GM12801 (cell line): ENCODE data around the gene TAOK2.

Experiments
- CTCF ChIP-seq: IDR thresholded peaks from one replicate; pipeline ENCODE4 v1.5.1; 2011; ENCODE audit warnings: control low read depth; ENCODE audit not compliant: insufficient read length; ENCODE audit errors: extremely low read depth

TAOK2 gene

GRCh38 chr16:29992344-29992967 lies 18.8 kb downstream of the TAOK2 start:
- no peak for TF ChIP-seq CTCF

GRCh38 chr16:29993191-29993902 lies 19.7 kb downstream of the TAOK2 start:
- TF ChIP-seq CTCF: no peak

GRCh38 chr16:29993903-29994599 lies 20.4 kb downstream of the TAOK2 start:
- TF ChIP-seq CTCF: no peak

- TF ChIP-seq CTCF: no peak
Measured at GRCh38 chr16:29994600-29995323, 21.1 kb downstream of the TAOK2 start.

- TF ChIP-seq CTCF: no peak
Measured at GRCh38 chr16:29995324-29995910, 21.7 kb downstream of the TAOK2 start, which contains the start of gene HIRIP3. TSS of gene HIRIP3 (minus strand) at chr16:29995617. CDS start at chr16:29995605, 12 bp downstream.

- TF ChIP-seq CTCF: no peak
Measured at GRCh38 chr16:29995911-29996765, 22.5 kb downstream of the TAOK2 start, which contains the start of gene INO80E. TSS of gene INO80E (plus strand) at chr16:29996241. CDS start at chr16:29996311, 70 bp downstream.
